ENCODE measurements around the gene GRIK4.

- no peak for TF ChIP-seq CTCF (conservative IDR thresholded peaks at IDR 0.05 in 1 of 2, IDR thresholded peaks at IDR 0.05 in 1 of 2; ENCODE audit: extremely low read depth in 1 of 2, insufficient read depth in 1 of 2, low read depth in 1 of 2, low read length in 2 of 2)
- TF ChIP-seq EZH2 (IDR thresholded peaks at IDR 0.05; ENCODE audit: borderline replicate concordance, low read length): no peak
Measured at GRCh38 chr11:120827820-120828219, 316.3 kb downstream of the GRIK4 start.

All from mammary epithelial cell (primary cell).